Sigmoid colon (tissue), 7 donors: Measurements from ENCODE around the gene KCTD1. TPM values are rescaled to one million over a fixed set of nuclear protein-coding genes. Genes with fewer than 3 reads are reported as not detected.

ENCODE experiments used
- DNase-seq: peaks from one replicate; pipeline ENCODE4 v3.0.0-alpha.2; 2019
- H3K27ac ChIP-seq, 4 donors: fragments of 200-600 bp; sonication (generic); one replicate each; pipeline ENCODE4 v1.5.1; 2016 to 2019; ENCODE audit warnings: mild to moderate bottlenecking in 1 of 4
- H3K27me3 ChIP-seq, 3 donors: fragments of 200-600 bp; sonication (generic); one replicate each; pipeline ENCODE4 v1.5.1; 2019; ENCODE audit warnings: mild to moderate bottlenecking in 1 of 3
- H3K36me3 ChIP-seq, 4 donors: fragments of 200-600 bp; sonication (generic); one replicate each; pipeline ENCODE4 v1.5.1; 2016 to 2019
- H3K4me1 ChIP-seq, 4 donors: fragments of 200-600 bp; sonication (generic); one replicate each; pipeline ENCODE4 v1.5.1; 2017 to 2019
- H3K4me3 ChIP-seq, 4 donors: fragments of 200-600 bp; sonication (generic); one replicate each; pipeline ENCODE4 v1.5.1; 2017 to 2019; ENCODE audit warnings: mild to moderate bottlenecking in 2 of 4, moderate library complexity in 1 of 4
- H3K9me3 ChIP-seq, 4 donors: fragments of 200-600 bp in 3 of 4; sonication (generic) in 3 of 4; one replicate each; pipeline versions ENCODE4 v1.5.1 to v1.6.1; 2013 to 2019
- EP300 ChIP-seq, 4 donors: sonication (generic); formaldehyde crosslinking; IDR thresholded peaks; one replicate each; pipeline ENCODE4 v1.6.1; 2017; ENCODE audit warnings: antibody characterized with exemption in 4 of 4
- POLR2A ChIP-seq, 2 donors: fragments of 450-650 bp; IDR thresholded peaks; one replicate each; pipeline ENCODE4 v1.6.1; 2016; ENCODE audit warnings: antibody characterized with exemption in 2 of 2, mild to moderate bottlenecking in 2 of 2, moderate library complexity in 2 of 2
- POLR2AphosphoS5 ChIP-seq, 4 donors: sonication (generic); formaldehyde crosslinking; IDR thresholded peaks; one replicate each; pipeline ENCODE4 v1.6.1; 2017; ENCODE audit warnings: antibody characterized with exemption in 4 of 4
- WGBS, 2 donors: extraction: QIAGEN DNeasy Blood & Tissue Kit; methylation state at CpG; one replicate each; pipeline ENCODE4 v1.1.7; 2013; 5-methylcytosine and 5-hydroxymethylcytosine counted together
- intact Hi-C: fragments of 100-400 bp; cut with DNase I; formaldehyde crosslinking; loops from one replicate; pipeline ENCODE4 v1.15.1; 2023
- polyA plus RNA-seq, 3 donors: library from polyadenylated mRNA; stranded (reverse); fragments of 200-250 nt; gene quantifications; one replicate each; pipeline ENCODE4 v1.2.3, GENCODE V29; 2013
- total RNA-seq, 4 donors: library from RNA; depleted of rRNA; stranded (reverse); fragments of >200 nt; gene quantifications; one replicate each; pipeline ENCODE4 v1.1.0, GENCODE V29; 2016
- TF ChIP-seq, protein P1 (sequence below), 4 experiments: fragments of 450-650 bp in 3 of 4; fragments of 200-600 bp in 1 of 4; IDR thresholded peaks; one replicate each; pipeline ENCODE4 v1.5.1; 2016 to 2019; ENCODE audit warnings: antibody characterized with exemption in 4 of 4, mild to moderate bottlenecking in 3 of 4, moderate library complexity in 2 of 4
- donor health status: healthy with polysubstance abuse.
- donor health status: Bipolar disorder and iron deficiency.
- donor health status: healthy.

KCTD1 gene
- total and polyA plus RNA-seq, 7 donors = 3.4 to 22.4 (median 10.9) TPM

DNA sequence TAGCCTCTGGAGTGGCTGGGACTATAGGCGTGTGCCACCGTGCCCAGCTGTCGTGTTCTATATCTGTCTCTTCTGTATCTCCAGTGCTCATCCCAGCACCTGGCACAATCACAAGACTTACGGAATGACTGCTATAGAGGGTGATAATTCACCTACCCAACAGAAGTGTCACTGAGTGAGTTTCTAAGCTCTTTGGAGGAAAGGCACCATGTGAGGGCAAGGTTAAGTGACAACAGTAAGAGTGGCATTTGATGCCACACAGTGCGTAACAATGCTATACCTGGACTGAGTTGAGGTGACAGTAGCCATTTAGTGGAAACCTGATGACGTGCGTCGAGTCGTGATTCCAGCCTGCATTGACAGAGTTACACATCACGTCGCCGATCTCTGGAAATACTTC lies 89.0 kb downstream of the KCTD1 start:
- 98% methylated on average over 12 of the region's 12 CpGs for WGBS, 2 donors
- intact Hi-C loops = no loop called here
- Histone ChIP-seq H3K4me1 (no peaks in the 10 kb centered on the region), H3K27ac (no peak overlapping the region), H3K4me3 (no peak overlapping the region), H3K9me3 (no peaks in the 10 kb centered on the region), H3K27me3 (no peaks in the 10 kb centered on the region), H3K36me3 (peaks cover 0 to 13% (median 2%) of the 10 kb centered on the region in 4 donors)
- no peak for DNase-seq
- no peak for TF ChIP-seq EP300 (IDR thresholded peaks at IDR 0.05)
- no peak for TF ChIP-seq POLR2A (IDR thresholded peaks at IDR 0.05)

DNA sequence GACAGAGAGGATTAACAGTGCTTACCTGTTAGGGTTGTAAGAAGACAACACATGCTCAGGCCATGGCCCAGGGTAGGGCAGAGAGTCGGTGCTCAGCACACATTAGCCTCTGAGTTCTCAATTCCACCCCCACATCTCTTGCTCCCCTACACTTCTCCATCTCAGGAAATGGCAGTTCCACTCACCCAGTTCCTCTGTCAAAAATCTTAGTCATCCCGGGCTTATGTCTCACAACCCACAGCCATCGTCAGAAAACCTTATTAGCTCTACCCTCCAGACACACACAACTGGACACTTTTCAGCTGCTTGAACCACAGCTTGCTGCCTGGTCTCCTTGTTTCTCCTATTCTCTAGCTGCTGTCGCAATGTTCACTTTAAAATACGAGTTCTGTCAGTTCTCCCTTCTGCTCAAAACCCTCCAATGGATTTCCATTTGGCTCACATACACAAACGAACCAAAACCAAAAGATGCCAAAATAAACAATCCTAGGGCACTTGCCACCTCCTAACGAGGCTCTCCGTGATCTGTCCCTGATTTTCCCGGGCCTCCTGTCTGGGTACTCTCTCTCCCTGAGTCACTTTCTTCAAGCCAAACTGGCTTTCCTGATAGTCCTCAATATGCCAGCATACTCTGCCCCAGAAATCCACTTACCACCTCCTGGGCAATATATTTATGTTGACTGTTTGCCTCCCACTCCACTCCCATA lies 89.7 kb downstream of the KCTD1 start:
- Histone ChIP-seq H3K36me3 (peaks cover 0 to 17% (median 2%) of the 10 kb centered on the region in 4 donors), H3K27ac (no peak overlapping the region), H3K4me3 (no peak overlapping the region), H3K27me3 (no peaks in the 10 kb centered on the region), H3K9me3 (no peaks in the 10 kb centered on the region), H3K4me1 (no peaks in the 10 kb centered on the region)
- TF ChIP-seq EP300 (IDR thresholded peaks at IDR 0.05) (no peak), POLR2A (IDR thresholded peaks at IDR 0.05) (no peak), POLR2AphosphoS5 (IDR thresholded peaks at IDR 0.05) (no peak)
- TF ChIP-seq, protein P1, sequence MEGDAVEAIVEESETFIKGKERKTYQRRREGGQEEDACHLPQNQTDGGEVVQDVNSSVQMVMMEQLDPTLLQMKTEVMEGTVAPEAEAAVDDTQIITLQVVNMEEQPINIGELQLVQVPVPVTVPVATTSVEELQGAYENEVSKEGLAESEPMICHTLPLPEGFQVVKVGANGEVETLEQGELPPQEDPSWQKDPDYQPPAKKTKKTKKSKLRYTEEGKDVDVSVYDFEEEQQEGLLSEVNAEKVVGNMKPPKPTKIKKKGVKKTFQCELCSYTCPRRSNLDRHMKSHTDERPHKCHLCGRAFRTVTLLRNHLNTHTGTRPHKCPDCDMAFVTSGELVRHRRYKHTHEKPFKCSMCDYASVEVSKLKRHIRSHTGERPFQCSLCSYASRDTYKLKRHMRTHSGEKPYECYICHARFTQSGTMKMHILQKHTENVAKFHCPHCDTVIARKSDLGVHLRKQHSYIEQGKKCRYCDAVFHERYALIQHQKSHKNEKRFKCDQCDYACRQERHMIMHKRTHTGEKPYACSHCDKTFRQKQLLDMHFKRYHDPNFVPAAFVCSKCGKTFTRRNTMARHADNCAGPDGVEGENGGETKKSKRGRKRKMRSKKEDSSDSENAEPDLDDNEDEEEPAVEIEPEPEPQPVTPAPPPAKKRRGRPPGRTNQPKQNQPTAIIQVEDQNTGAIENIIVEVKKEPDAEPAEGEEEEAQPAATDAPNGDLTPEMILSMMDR (IDR thresholded peaks at IDR 0.05) = no peak
- 67 to 74% methylated on average over 9 of the region's 9 CpGs for WGBS, 2 donors
- DNase-seq = no peak
- intact Hi-C loops = no loop called here

DNA sequence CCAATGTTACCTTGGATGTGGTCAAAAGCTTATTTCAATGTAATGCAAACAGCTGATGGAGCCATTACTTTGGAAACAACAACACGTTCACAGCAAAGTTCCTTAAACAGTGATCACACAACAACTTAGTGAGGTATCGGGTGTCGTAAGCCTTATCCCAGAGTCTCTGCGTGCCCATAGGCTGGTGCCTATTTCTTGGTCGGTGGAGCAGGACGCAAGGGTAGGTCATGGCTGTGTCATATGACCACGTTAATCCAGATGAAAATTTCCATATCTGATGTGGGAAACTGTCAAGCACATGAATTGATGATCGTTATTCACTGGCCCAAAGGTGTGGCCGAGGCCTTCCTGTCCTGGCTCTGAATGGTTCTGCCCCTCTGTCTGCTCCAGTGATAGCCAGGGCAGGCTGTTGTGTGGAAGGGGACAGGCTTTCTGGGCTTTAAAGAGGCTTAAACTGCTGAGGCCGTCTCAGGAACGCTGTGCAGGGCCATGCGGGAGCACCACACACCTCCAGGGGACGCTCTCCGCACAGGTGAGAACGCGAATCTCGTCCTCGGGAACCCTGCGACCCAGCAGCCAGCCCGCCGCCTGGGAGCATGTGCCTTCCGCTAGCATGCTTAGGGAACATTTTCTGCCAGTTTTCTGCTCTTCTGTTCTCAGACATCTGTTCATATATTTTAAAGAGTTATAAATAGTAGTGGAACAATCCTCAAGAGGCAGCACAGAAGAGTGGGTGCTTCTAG lies 90.6 kb downstream of the KCTD1 start:
- H3K36me3 ChIP-seq = peaks cover 0 to 17% (median 2%) of the 10 kb centered on the region in 4 donors
- no peaks in the 10 kb centered on the region for H3K9me3 ChIP-seq
- H3K4me3 ChIP-seq = no peak overlapping the region
- intact Hi-C loops = no loop called here
- H3K27me3 ChIP-seq = no peaks in the 10 kb centered on the region
- DNase-seq = no peak
- no peak for TF ChIP-seq POLR2A (IDR thresholded peaks at IDR 0.05)
- TF ChIP-seq, protein P1 (IDR thresholded peaks at IDR 0.05) = no peak
- no peak for TF ChIP-seq EP300 (IDR thresholded peaks at IDR 0.05)
- TF ChIP-seq POLR2AphosphoS5 (IDR thresholded peaks at IDR 0.05) = no peak
- H3K27ac ChIP-seq = no peak overlapping the region
- H3K4me1 ChIP-seq = no peaks in the 10 kb centered on the region
- WGBS, 2 donors = 90 to 94% methylated on average over 22 of the region's 22 CpGs

DNA sequence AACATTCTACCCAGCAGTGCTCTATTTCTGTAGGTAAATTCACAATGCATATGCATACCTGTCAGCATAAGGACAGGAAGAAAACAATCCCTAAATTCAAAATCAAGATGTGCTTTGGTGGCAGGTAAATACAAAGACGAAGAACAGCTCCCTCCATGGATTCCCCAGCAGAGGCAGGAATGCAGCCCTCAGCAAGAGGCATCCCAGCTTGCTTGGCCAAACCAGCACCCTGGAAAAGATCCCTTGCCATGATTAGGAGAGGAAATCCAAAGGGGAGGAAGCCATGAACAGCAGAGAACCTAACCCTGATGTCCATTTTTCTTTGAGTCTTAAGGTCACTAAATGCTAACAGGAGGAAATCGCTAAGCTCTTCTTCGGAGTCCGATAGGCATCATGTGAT lies 91.2 kb downstream of the KCTD1 start:
- Histone ChIP-seq H3K4me3 (no peak overlapping the region), H3K27me3 (no peaks in the 10 kb centered on the region), H3K9me3 (no peaks in the 10 kb centered on the region), H3K27ac (no peak overlapping the region), H3K36me3 (peaks cover 0 to 17% (median 2%) of the 10 kb centered on the region in 4 donors), H3K4me1 (no peaks in the 10 kb centered on the region)
- intact Hi-C loops = no loop called here
- WGBS, 2 donors = 97% methylated on average over 4 of the region's 4 CpGs
- TF ChIP-seq POLR2A (IDR thresholded peaks at IDR 0.05) = no peak
- TF ChIP-seq, protein P1 (IDR thresholded peaks at IDR 0.05) = no peak
- TF ChIP-seq POLR2AphosphoS5 (IDR thresholded peaks at IDR 0.05) = no peak
- no peak for TF ChIP-seq EP300 (IDR thresholded peaks at IDR 0.05)
- DNase-seq = no peak

DNA sequence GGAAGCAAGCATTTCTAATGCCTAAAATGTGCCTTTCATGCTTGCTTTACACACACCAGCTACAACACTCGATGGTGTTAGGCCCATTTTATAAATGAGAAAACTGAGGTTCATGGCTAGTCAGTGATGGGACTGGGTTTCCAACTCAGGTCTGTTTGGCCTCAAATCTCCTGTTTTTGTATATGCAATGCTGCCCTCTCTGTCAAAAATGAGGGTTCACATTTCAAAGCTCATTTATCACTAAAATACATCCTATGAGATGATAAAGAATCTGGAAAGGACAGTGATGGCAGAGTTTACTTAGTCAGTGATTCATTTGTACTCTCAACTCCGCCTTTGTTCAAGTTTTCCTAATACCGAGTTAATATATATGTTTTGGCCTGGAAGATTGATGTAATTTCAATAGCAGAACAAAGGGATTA lies 92.3 kb downstream of the KCTD1 start:
- intact Hi-C loops = no loop called here
- Histone ChIP-seq H3K4me1 (no peaks in the 10 kb centered on the region), H3K27me3 (no peaks in the 10 kb centered on the region), H3K9me3 (no peaks in the 10 kb centered on the region), H3K36me3 (peaks cover 0 to 17% (median 2%) of the 10 kb centered on the region in 4 donors), H3K27ac (no peak overlapping the region), H3K4me3 (no peak overlapping the region)
- TF ChIP-seq POLR2AphosphoS5 (IDR thresholded peaks at IDR 0.05) (no peak), POLR2A (IDR thresholded peaks at IDR 0.05) (no peak), EP300 (IDR thresholded peaks at IDR 0.05) (no peak)
- TF ChIP-seq, protein P1 (IDR thresholded peaks at IDR 0.05) = no peak
- WGBS, 2 donors = 88 to 90% methylated on average over 3 of the region's 3 CpGs
- no peak for DNase-seq
